Measurements from ENCODE around the gene SERINC3. TPM values are rescaled to one million over a fixed set of nuclear protein-coding genes. Genes with fewer than 3 reads are reported as not detected.

Gene SERINC3
- total RNA-seq, 2 experiments from 2014 or later: 43.1 to 44.6 TPM

DNA sequence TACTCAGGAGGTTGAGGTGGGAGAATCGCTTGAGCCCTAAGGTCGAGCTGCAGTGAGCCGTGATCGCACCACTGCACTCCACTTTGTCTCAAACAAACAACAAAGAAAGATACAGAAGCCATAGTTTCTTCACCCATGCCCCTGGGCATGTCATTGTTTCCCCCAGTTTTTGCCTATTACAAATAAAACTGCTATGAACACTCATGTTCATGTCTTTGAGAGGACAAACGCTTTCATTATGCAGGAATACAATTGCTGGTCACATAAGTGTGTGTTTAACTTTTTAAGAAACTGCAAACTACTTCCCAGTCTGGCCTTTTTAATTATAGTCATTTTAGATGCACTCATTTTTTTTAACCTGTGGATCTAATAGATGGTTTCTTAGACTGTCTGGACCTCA is 58.4 kb downstream of the SERINC3 start:
- H3K9me3 Mint-ChIP-seq: no peaks in the 10 kb centered on the region
- intact Hi-C loops (cut with micrococcal nuclease): loop anchor here (10.0 kb wide), 1 partner anchor 249 kb away; the partner anchor contains the start of gene OSER1
- H3K27me3 Mint-ChIP-seq: no peaks in the 10 kb centered on the region
- POLR2A ChIA-PET: no interaction called here
- CTCF ChIA-PET: interaction anchor here (0.6 kb wide), 1 partner anchor 342 kb away, joined by 3 read pairs; no protein-coding TSS in a partner anchor
- H3K4me3 Mint-ChIP-seq: no peak overlapping the region
- TF ChIP-seq, protein P1, sequence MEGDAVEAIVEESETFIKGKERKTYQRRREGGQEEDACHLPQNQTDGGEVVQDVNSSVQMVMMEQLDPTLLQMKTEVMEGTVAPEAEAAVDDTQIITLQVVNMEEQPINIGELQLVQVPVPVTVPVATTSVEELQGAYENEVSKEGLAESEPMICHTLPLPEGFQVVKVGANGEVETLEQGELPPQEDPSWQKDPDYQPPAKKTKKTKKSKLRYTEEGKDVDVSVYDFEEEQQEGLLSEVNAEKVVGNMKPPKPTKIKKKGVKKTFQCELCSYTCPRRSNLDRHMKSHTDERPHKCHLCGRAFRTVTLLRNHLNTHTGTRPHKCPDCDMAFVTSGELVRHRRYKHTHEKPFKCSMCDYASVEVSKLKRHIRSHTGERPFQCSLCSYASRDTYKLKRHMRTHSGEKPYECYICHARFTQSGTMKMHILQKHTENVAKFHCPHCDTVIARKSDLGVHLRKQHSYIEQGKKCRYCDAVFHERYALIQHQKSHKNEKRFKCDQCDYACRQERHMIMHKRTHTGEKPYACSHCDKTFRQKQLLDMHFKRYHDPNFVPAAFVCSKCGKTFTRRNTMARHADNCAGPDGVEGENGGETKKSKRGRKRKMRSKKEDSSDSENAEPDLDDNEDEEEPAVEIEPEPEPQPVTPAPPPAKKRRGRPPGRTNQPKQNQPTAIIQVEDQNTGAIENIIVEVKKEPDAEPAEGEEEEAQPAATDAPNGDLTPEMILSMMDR (IDR thresholded peaks at IDR 0.05): no peak
- H3K36me3 Mint-ChIP-seq (ENCODE audit: low read depth): no peaks in the 10 kb centered on the region
- ATAC-seq (no peak), DNase-seq (no peak)
- H3K4me1 Mint-ChIP-seq (ENCODE audit: low read depth): no peaks in the 10 kb centered on the region
- H3K27ac Mint-ChIP-seq: no peak overlapping the region

DNA sequence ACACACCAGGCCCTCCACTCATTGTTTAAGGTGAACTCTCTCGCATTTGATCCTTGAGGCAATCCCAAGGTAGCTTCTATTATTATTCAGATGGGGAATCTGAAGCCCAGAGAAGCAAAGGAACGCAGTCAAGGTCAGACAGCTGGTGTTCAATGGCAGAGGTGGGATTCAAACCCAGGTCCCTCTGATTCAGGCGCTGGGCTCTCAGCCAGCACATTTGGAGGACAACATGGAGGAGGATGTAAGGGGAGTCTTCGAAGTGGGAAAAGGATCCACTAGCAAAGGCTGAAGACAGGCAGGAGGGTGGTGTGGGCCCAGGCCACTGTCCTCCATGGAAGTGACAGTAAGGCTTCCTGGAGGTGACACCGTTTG is 60.1 kb downstream of the SERINC3 start:
- CTCF ChIA-PET: interaction anchor here (0.6 to 1.8 kb wide), 7 partner anchors 10 to 250 kb away, joined by 3 to 6 read pairs (median 4); no protein-coding TSS in a partner anchor
- Mint-ChIP-seq H3K4me3 (no peak overlapping the region), H3K27ac (no peak overlapping the region), H3K9me3 (no peaks in the 10 kb centered on the region), H3K4me1 (ENCODE audit: low read depth) (no peaks in the 10 kb centered on the region), H3K36me3 (ENCODE audit: low read depth) (no peaks in the 10 kb centered on the region), H3K27me3 (no peaks in the 10 kb centered on the region)
- intact Hi-C loops (cut with micrococcal nuclease): loop anchor here (10.0 kb wide), 1 partner anchor 247 kb away; the partner anchor contains the start of gene OSER1
- no peak for ATAC-seq
- TF ChIP-seq, protein P1 (IDR thresholded peaks at IDR 0.05): no peak
- POLR2A ChIA-PET: no interaction called here
- DNase-seq: no peak

DNA sequence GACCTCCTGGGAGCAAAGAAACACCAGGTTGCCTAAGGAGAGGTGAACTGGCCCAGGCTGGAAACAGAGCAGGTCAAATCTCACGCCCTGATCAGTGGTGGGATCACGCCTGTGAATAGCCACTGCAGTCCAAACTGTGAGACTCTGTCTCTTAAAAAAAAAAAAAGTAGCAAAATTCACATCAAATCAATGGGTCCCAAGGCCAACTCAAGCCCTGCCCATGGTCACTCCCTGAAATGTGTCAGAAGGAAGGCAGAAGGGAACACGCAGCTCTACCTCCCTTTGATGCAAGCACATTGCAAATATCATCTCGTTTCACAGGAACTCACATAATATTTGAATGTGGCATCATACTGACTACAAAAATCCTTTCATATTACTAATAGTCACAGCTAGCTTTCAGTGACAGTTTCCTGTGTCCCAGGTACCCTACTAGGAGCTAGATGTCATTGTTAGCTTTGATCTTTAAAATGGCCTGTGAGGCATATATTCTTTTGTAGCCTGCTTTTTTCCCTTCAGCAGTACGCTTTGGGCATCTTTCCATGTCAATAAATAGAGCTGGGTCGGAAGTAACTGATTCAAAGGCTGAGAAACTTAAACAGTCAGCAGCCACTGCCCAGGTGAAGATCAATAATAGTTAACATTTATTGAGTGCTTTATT is 60.6 kb downstream of the SERINC3 start:
- CTCF ChIA-PET: interaction anchor here (0.6 to 1.8 kb wide), 7 partner anchors 11 to 250 kb away, joined by 3 to 6 read pairs (median 4); no protein-coding TSS in a partner anchor
- no peak for ATAC-seq
- TF ChIP-seq, protein P1 (IDR thresholded peaks at IDR 0.05): peak; percentile 17
- Mint-ChIP-seq H3K4me1 (ENCODE audit: low read depth) (no peaks in the 10 kb centered on the region), H3K9me3 (no peaks in the 10 kb centered on the region), H3K36me3 (ENCODE audit: low read depth) (no peaks in the 10 kb centered on the region), H3K27ac (no peak overlapping the region), H3K4me3 (no peak overlapping the region), H3K27me3 (no peaks in the 10 kb centered on the region)
- DNase-seq: no peak
- intact Hi-C loops (cut with micrococcal nuclease): loop anchor here (10.0 kb wide), 1 partner anchor 246 kb away; the partner anchor contains the start of gene OSER1
- POLR2A ChIA-PET: no interaction called here

DNA sequence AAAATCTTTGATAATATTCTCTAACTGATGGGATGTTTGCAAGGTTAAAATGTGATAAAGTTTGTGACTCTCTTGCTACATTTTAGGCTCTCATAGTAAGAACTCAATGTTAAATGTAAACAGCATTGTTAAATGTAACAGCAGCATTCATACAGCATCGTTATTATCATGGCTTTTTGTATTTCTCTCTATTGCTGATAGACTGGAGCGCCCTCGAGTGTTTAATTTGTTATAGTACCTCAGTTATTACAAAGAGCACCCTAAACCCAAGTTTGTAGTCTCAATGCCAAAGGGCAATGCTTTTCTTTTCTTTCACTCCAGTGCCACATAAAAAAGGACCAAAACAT is 61.1 kb downstream of the SERINC3 start:
- CTCF ChIA-PET: interaction anchor here (0.8 to 2.1 kb wide), 6 partner anchors 11 to 244 kb away, joined by 4 to 8 read pairs (median 4); no protein-coding TSS in a partner anchor
- DNase-seq (no peak), ATAC-seq (no peak)
- Mint-ChIP-seq H3K27ac (no peak overlapping the region), H3K4me3 (no peak overlapping the region), H3K27me3 (no peaks in the 10 kb centered on the region), H3K36me3 (ENCODE audit: low read depth) (no peaks in the 10 kb centered on the region), H3K9me3 (no peaks in the 10 kb centered on the region), H3K4me1 (ENCODE audit: low read depth) (no peaks in the 10 kb centered on the region)
- POLR2A ChIA-PET: no interaction called here
- TF ChIP-seq, protein P1 (IDR thresholded peaks at IDR 0.05): peak; percentile 47
- intact Hi-C loops (cut with micrococcal nuclease): loop anchor here (10.0 kb wide), 1 partner anchor 246 kb away; the partner anchor contains the start of gene OSER1

DNA sequence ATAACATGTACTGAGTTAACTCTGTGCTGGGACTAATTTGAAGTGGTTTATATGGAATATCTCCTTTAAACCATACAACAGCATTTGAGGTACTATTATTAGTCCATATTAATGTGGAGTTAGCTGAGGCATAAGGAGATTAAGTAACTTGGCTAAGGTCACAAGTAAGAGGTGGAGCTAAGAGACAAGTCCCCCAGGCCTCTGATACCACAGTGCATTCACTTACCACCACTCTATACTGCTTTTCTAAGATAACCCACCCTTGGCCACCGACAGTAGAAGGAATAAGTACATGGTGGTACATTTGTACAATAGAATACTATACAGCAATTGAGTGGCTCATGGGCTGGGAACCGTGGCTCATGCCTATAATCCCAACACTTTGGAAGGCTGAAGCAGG is 62.6 kb downstream of the SERINC3 start:
- H3K27ac Mint-ChIP-seq: no peak overlapping the region
- H3K4me3 Mint-ChIP-seq: no peak overlapping the region
- H3K9me3 Mint-ChIP-seq: no peaks in the 10 kb centered on the region
- DNase-seq (no peak), ATAC-seq (no peak)
- H3K4me1 Mint-ChIP-seq (ENCODE audit: low read depth): no peaks in the 10 kb centered on the region
- H3K36me3 Mint-ChIP-seq (ENCODE audit: low read depth): no peaks in the 10 kb centered on the region
- ChIA-PET POLR2A (no interaction called here), CTCF (interaction anchor here (1.3 to 2.1 kb wide), 2 partner anchors 242 to 245 kb away, joined by 3 to 8 read pairs; no protein-coding TSS in a partner anchor)
- intact Hi-C loops (cut with micrococcal nuclease): no loop called here
- H3K27me3 Mint-ChIP-seq: no peaks in the 10 kb centered on the region
- TF ChIP-seq, protein P1 (IDR thresholded peaks at IDR 0.05): no peak

Data from activated CD8-positive, alpha-beta T cell treated with anti-CD3 and anti-CD28 coated beads for 36 hours (primary cell).